Activated T-cell treated with anti-CD3 and anti-CD28 coated beads, Interleukin-2, amount 50 U/mL, for 72 hours (primary cell): ENCODE measurements around the gene C14orf180. TPM values are rescaled to one million over a fixed set of nuclear protein-coding genes. Genes with fewer than 3 reads are reported as not detected.

ENCODE experiments used
- ATAC-seq, 2 donors: fragments of 150-1000 bp; cut with Tn5 transposase; replicated peaks in 1 of 2; 2 replicates each; pipeline ENCODE4 v1.10.0; 2021; ENCODE audit warnings: moderate library complexity in 2 of 2, mild to moderate bottlenecking in 1 of 2
- DNase-seq, 2 donors: peaks; one replicate each; pipeline ENCODE4 v3.0.0; 2021 to 2022; ENCODE audit warnings: mixed read lengths in 1 of 2
- H3K27ac Mint-ChIP-seq: one replicate; pipeline ENCODE4 v1.8.0; 2022; ENCODE audit warnings: mild to moderate bottlenecking, moderate library complexity, mixed read lengths
- H3K27me3 Mint-ChIP-seq: one replicate; pipeline ENCODE4 v1.8.0; 2022; ENCODE audit warnings: low read depth, mixed read lengths
- H3K36me3 Mint-ChIP-seq, 2 donors: one replicate each; pipeline ENCODE4 v1.8.0; 2022; ENCODE audit warnings: mixed read lengths in 2 of 2, mild to moderate bottlenecking in 1 of 2; ENCODE audit not compliant: insufficient read depth in 2 of 2
- H3K4me1 Mint-ChIP-seq: one replicate; pipeline ENCODE4 v1.8.0; 2022; ENCODE audit warnings: low read depth, mixed read lengths
- H3K4me3 Mint-ChIP-seq, 2 donors: one replicate each; pipeline ENCODE4 v1.8.0; 2022; ENCODE audit warnings: mild to moderate bottlenecking in 2 of 2, mixed read lengths in 2 of 2, moderate library complexity in 2 of 2
- H3K9me3 Mint-ChIP-seq, 2 donors: one replicate each; pipeline ENCODE4 v1.8.0; 2022; ENCODE audit warnings: mixed read lengths in 2 of 2
- total RNA-seq, 2 donors: library from RNA; stranded (reverse); gene quantifications; one replicate each; pipeline ENCODE4 v1.2.3, GENCODE V29; 2022

Gene C14orf180
- total RNA-seq, 2 donors from 2014 or later = not detected

- H3K9me3 Mint-ChIP-seq = no peaks in the 10 kb centered on the region
- DNase-seq (no peak), ATAC-seq (no peak)
- H3K27ac Mint-ChIP-seq = no peak overlapping the region
- no peaks in the 10 kb centered on the region for H3K27me3 Mint-ChIP-seq
- no peak overlapping the region for H3K4me3 Mint-ChIP-seq
- no peaks in the 10 kb centered on the region for H3K4me1 Mint-ChIP-seq
- no peaks in the 10 kb centered on the region for H3K36me3 Mint-ChIP-seq
Measured at GRCh38 chr14:104554088-104554607, 25.4 kb upstream of the C14orf180 start.

- Mint-ChIP-seq H3K4me1 (no peaks in the 10 kb centered on the region), H3K9me3 (no peaks in the 10 kb centered on the region), H3K27me3 (no peaks in the 10 kb centered on the region), H3K27ac (no peak overlapping the region), H3K36me3 (no peaks in the 10 kb centered on the region), H3K4me3 (no peak overlapping the region)
- ATAC-seq (no peak), DNase-seq (no peak)
Measured at GRCh38 chr14:104554608-104555429, 24.7 kb upstream of the C14orf180 start.

GRCh38 chr14:104555430-104556255 is 23.9 kb upstream of the C14orf180 start:
- ATAC-seq = no peak
- Mint-ChIP-seq H3K36me3 (no peaks in the 10 kb centered on the region), H3K9me3 (no peaks in the 10 kb centered on the region), H3K27ac (no peak overlapping the region), H3K27me3 (no peaks in the 10 kb centered on the region), H3K4me3 (no peak overlapping the region), H3K4me1 (no peaks in the 10 kb centered on the region)
- no peak for DNase-seq

GRCh38 chr14:104556256-104557021 is 23.1 kb upstream of the C14orf180 start:
- H3K36me3 Mint-ChIP-seq = no peaks in the 10 kb centered on the region
- H3K4me3 Mint-ChIP-seq = no peak overlapping the region
- H3K27me3 Mint-ChIP-seq = no peaks in the 10 kb centered on the region
- H3K27ac Mint-ChIP-seq = no peak overlapping the region
- H3K9me3 Mint-ChIP-seq = no peaks in the 10 kb centered on the region
- ATAC-seq = no peak
- DNase-seq = no peak
- no peaks in the 10 kb centered on the region for H3K4me1 Mint-ChIP-seq

- Mint-ChIP-seq H3K4me1 (no peaks in the 10 kb centered on the region), H3K4me3 (no peak overlapping the region), H3K27me3 (no peaks in the 10 kb centered on the region), H3K9me3 (no peaks in the 10 kb centered on the region), H3K36me3 (no peaks in the 10 kb centered on the region), H3K27ac (no peak overlapping the region)
- DNase-seq (no peak), ATAC-seq (no peak)
Measured at GRCh38 chr14:104557086-104557485, 22.5 kb upstream of the C14orf180 start.

- ATAC-seq (no peak), DNase-seq (no peak)
- Mint-ChIP-seq H3K27ac (no peak overlapping the region), H3K27me3 (no peaks in the 10 kb centered on the region), H3K9me3 (no peaks in the 10 kb centered on the region), H3K36me3 (no peaks in the 10 kb centered on the region), H3K4me3 (no peak overlapping the region), H3K4me1 (no peaks in the 10 kb centered on the region)
Measured at GRCh38 chr14:104557766-104558165, 21.8 kb upstream of the C14orf180 start.

- Mint-ChIP-seq H3K36me3 (no peaks in the 10 kb centered on the region), H3K27me3 (no peaks in the 10 kb centered on the region), H3K4me3 (no peak overlapping the region), H3K27ac (no peak overlapping the region), H3K9me3 (no peaks in the 10 kb centered on the region), H3K4me1 (no peaks in the 10 kb centered on the region)
- no peak for DNase-seq
- ATAC-seq = no peak
Measured at GRCh38 chr14:104558231-104559027, 21.1 kb upstream of the C14orf180 start.

- Mint-ChIP-seq H3K9me3 (no peaks in the 10 kb centered on the region), H3K4me3 (no peak overlapping the region), H3K36me3 (no peaks in the 10 kb centered on the region), H3K27me3 (no peaks in the 10 kb centered on the region), H3K27ac (no peak overlapping the region), H3K4me1 (no peaks in the 10 kb centered on the region)
- DNase-seq (no peak), ATAC-seq (no peak)
Measured at GRCh38 chr14:104559028-104559803, 20.3 kb upstream of the C14orf180 start.

- Mint-ChIP-seq H3K27ac (no peak overlapping the region), H3K27me3 (no peaks in the 10 kb centered on the region), H3K9me3 (no peaks in the 10 kb centered on the region), H3K4me3 (no peak overlapping the region), H3K4me1 (no peaks in the 10 kb centered on the region), H3K36me3 (no peaks in the 10 kb centered on the region)
- DNase-seq = no peak
- no peak for ATAC-seq
Measured at GRCh38 chr14:104559804-104560585, 19.6 kb upstream of the C14orf180 start.

- Mint-ChIP-seq H3K27me3 (no peaks in the 10 kb centered on the region), H3K4me1 (no peaks in the 10 kb centered on the region), H3K9me3 (no peaks in the 10 kb centered on the region), H3K4me3 (no peak overlapping the region), H3K27ac (no peak overlapping the region), H3K36me3 (no peaks in the 10 kb centered on the region)
- no peak for DNase-seq
- no peak for ATAC-seq
Measured at GRCh38 chr14:104560586-104560945, 19.0 kb upstream of the C14orf180 start.

- no peaks in the 10 kb centered on the region for H3K9me3 Mint-ChIP-seq
- H3K4me3 Mint-ChIP-seq = no peak overlapping the region
- no peaks in the 10 kb centered on the region for H3K27me3 Mint-ChIP-seq
- H3K36me3 Mint-ChIP-seq = no peaks in the 10 kb centered on the region
- no peaks in the 10 kb centered on the region for H3K4me1 Mint-ChIP-seq
- no peak for DNase-seq
- no peak for ATAC-seq
- no peak overlapping the region for H3K27ac Mint-ChIP-seq
Measured at GRCh38 chr14:104561124-104561557, 18.4 kb upstream of the C14orf180 start.
